SKM-1 treated with dmso at 0.1 percent for 144 hours (cell line): ENCODE measurements around the gene PRRG1.
"Not testable (repeated sequence)": the region's sequence is repeated elsewhere in the genome, so short reads cannot be mapped to it uniquely, and the experiment has no call there.

Experiments used
- DNase-seq: peaks from one replicate; lab custom pipeline; 2025; ENCODE audit not compliant: unreplicated experiment; lab: John Stamatoyannopoulos, UW

PRRG1 gene

GRCh38 chrX:37462346-37462745 is 113.2 kb downstream of the PRRG1 start:
- no peak for DNase-seq

GRCh38 chrX:37468124-37468739 is 119.1 kb downstream of the PRRG1 start:
- no peak for DNase-seq

GRCh38 chrX:37470711-37471110 is 121.5 kb downstream of the PRRG1 start:
- DNase-seq, result no peak

- DNase-seq, result no peak
These were observed 123.7 kb downstream of the PRRG1 start for GRCh38 chrX:37472836-37473235.

GRCh38 chrX:37474478-37474877 is 125.3 kb downstream of the PRRG1 start:
- no peak for DNase-seq

GRCh38 chrX:37476571-37477170 is 127.5 kb downstream of the PRRG1 start:
- DNase-seq, result no peak

GRCh38 chrX:37484335-37484734 is 135.2 kb downstream of the PRRG1 start:
- DNase-seq, result not testable (repeated sequence)

GRCh38 chrX:37485429-37485828 is 136.3 kb downstream of the PRRG1 start:
- DNase-seq, result no peak

- no peak for DNase-seq
These were observed 138.1 kb downstream of the PRRG1 start for GRCh38 chrX:37487271-37487670.

GRCh38 chrX:37488323-37488722 is 139.2 kb downstream of the PRRG1 start:
- no peak for DNase-seq

GRCh38 chrX:37491686-37492085 is 142.5 kb downstream of the PRRG1 start:
- DNase-seq, result no peak

- not testable (repeated sequence) for DNase-seq
These were observed 146.6 kb downstream of the PRRG1 start for GRCh38 chrX:37495760-37496159.

- DNase-seq, result not testable (repeated sequence)
These were observed 148.0 kb downstream of the PRRG1 start for GRCh38 chrX:37497126-37497525.

- DNase-seq, result not testable (repeated sequence)
These were observed 149.2 kb downstream of the PRRG1 start for GRCh38 chrX:37498323-37498722.

GRCh38 chrX:37499649-37500048 is 150.5 kb downstream of the PRRG1 start:
- DNase-seq, result not testable (repeated sequence)

GRCh38 chrX:37504991-37505390 is 155.8 kb downstream of the PRRG1 start:
- no peak for DNase-seq
